ENCODE measurements around the gene FAM156A.
A peak's percentile ranks its signal among the peaks of the same experiment; 100 is the strongest.

DNA sequence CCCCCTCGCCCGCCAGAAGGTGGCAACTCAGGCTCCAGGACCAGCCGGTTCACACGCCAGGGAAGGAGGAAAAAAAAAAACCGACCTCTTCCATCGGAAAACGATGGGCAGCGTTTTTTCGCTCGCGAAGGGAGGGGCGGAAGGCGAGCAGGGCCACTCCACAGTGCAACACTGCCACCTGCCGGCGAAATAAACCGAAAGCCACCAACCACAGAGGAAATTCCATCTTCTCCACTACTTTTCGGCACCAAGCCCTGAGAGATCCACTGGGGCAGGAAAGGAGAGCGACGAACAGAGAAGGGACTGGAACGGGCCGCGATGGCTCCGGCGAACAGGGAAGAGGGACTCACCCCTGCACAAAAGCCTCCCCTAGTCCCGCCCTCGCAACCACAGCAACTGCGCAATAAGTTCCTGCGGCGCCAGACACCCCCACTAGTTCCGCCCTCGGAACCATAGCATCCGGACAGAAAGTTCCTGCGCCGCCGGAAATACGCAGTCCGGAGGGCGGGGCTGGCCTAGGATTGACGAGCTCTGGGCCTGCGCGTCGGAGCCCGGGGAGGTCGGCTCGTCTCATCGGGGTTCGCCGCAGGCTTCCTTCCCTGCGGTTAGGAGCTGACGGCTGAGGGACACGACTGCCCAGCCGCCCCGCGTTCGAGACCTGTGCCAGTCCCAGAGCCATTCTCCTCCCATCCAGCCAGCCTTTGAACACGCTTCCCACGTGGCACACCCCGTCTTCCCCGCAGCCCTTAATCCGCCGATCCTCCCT lies 23.4 kb downstream of the FAM156A start:
- TF ChIP-seq POLR2AphosphoS5 (IDR thresholded peaks at IDR 0.05) (peak; percentile 82 to 90 (median 86)), CTCF (IDR thresholded peaks at IDR 0.05) (peak; percentile 73 to 100 (median 83)), POLR2A (IDR thresholded peaks at IDR 0.05) (peak; percentile 72 to 78), EP300 (IDR thresholded peaks at IDR 0.05) (peak in 3 of 4 donors; percentile 46 to 65 (median 47))
